ENCODE data around the gene ELL2.

- TF ChIP-seq SIN3A (IDR thresholded peaks at IDR 0.05; ENCODE audit: borderline replicate concordance in 2 of 2, control insufficient read depth in 1 of 2, low read depth in 2 of 2, low read length in 2 of 2), result no peak
- TF ChIP-seq CEBPZ (IDR thresholded peaks at IDR 0.05; ENCODE audit: borderline replicate concordance, low read depth, low read length), result no peak
- TF ChIP-seq CTCF (IDR thresholded peaks at IDR 0.05 in 2 of 3, conservative IDR thresholded peaks at IDR 0.05 in 1 of 3; ENCODE audit: insufficient read depth in 2 of 3, low read depth in 1 of 3, low read length in 3 of 3), result peak; percentile 58 to 79 (median 61)
- TF ChIP-seq ETS1 (conservative IDR thresholded peaks at IDR 0.05; ENCODE audit: control insufficient read depth, low read depth, low read length), result no peak
- TF ChIP-seq GTF2F1 (IDR thresholded peaks at IDR 0.05; ENCODE audit: low read depth, low read length), result no peak
- no peak for TF ChIP-seq NR2F6 (CRISPR knock-in tag; IDR thresholded peaks at IDR 0.05)
- peak; percentile 80 to 88 for TF ChIP-seq RAD21 (CRISPR knock-in tag; conservative IDR thresholded peaks at IDR 0.05 in 1 of 2, IDR thresholded peaks at IDR 0.05 in 1 of 2)
These were observed 68.8 kb downstream of the ELL2 start for GRCh38 chr5:95892784-95893354.

Measured in K562 (cell line).